H1 (cell line): Measurements from ENCODE around the gene MIP. TPM values are rescaled to one million over a fixed set of nuclear protein-coding genes. Genes with fewer than 3 reads are reported as not detected.

ENCODE experiments used
- CTCF ChIA-PET: fragments of 300-600 bp; sonication (Branson Sonifier 250); formaldehyde crosslinking; loops from one replicate; lab custom pipeline; 2021; ENCODE audit not compliant: partially characterized antibody; lab: Charles Lee
- POLR2A ChIA-PET: fragments of 300-600 bp; sonication (Branson Sonifier 250); formaldehyde crosslinking; loops from one replicate; lab custom pipeline; 2021; ENCODE audit warnings: inconsistent platforms; ENCODE audit not compliant: partially characterized antibody; lab: Charles Lee
- DNase-seq, 2 experiments: peaks; one replicate each; pipeline versions ENCODE4 v3.0.0 to v3.0.0-alpha.2; 2010 to 2022; ENCODE audit warnings: low spot score in 2 of 2, low read depth in 1 of 2, mixed read lengths in 1 of 2
- FAIRE-seq: peaks from 2 replicates; lab custom pipeline; 2011; peaks lifted over from hg19 to GRCh38; lab: Jason Lieb, UNC
- H2AFZ ChIP-seq: 2 replicates; pipeline ENCODE4 v1.8.1; 2012; ENCODE audit warnings: low read length, inconsistent platforms
- H2AK5ac ChIP-seq: 2 replicates; pipeline ENCODE4 v1.6.1; 2013; ENCODE audit warnings: low read depth, low read length
- H2BK120ac ChIP-seq: replicated peaks from 2 replicates; pipeline ENCODE3; 2013; ENCODE audit warnings: low read depth, low read length, inconsistent platforms
- H2BK12ac ChIP-seq: 2 replicates; pipeline ENCODE4 v1.6.1; 2013; ENCODE audit warnings: low read depth, low read length
- H2BK15ac ChIP-seq: 2 replicates; pipeline ENCODE4 v1.6.1; 2013; ENCODE audit warnings: low read length
- H2BK20ac ChIP-seq: 2 replicates; pipeline ENCODE4 v1.6.1; 2013; ENCODE audit warnings: low read length
- H2BK5ac ChIP-seq: 2 replicates; pipeline ENCODE4 v1.6.1; 2013; ENCODE audit warnings: low read depth, low read length
- H3K14ac ChIP-seq: 2 replicates; pipeline ENCODE4 v1.6.1; 2013; ENCODE audit warnings: inconsistent platforms; ENCODE audit not compliant: insufficient read length
- H3K18ac ChIP-seq: 2 replicates; pipeline ENCODE4 v1.6.1; 2013; ENCODE audit warnings: low read length; ENCODE audit errors: extremely low read depth
- H3K23ac ChIP-seq: 2 replicates; pipeline ENCODE4 v1.6.1; 2013; ENCODE audit warnings: inconsistent platforms; ENCODE audit not compliant: insufficient read length
- H3K23me2 ChIP-seq: 2 replicates; pipeline ENCODE4 v1.6.1; 2013; ENCODE audit warnings: low read depth, low read length
- H3K27ac ChIP-seq: 2 replicates; pipeline ENCODE4 v1.6.1; 2011; ENCODE audit warnings: low read depth, low read length, inconsistent platforms
- H3K27me3 ChIP-seq, 4 experiments: replicated peaks in 1 of 4; 1 replicate in 1 of 4; 2 replicates in 3 of 4; pipeline versions ENCODE4 v1.6.1 to v1.8.1; 2011 to 2013; ENCODE audit warnings: low read length in 3 of 4, mild to moderate bottlenecking in 3 of 4, inconsistent platforms in 2 of 4, mixed read lengths in 2 of 4, moderate library complexity in 1 of 4; ENCODE audit not compliant: control insufficient read depth in 3 of 4, insufficient read depth in 3 of 4; ENCODE audit errors: extremely low read depth in 1 of 4
- H3K36me3 ChIP-seq, 4 experiments: 2 replicates each; pipeline versions ENCODE4 v1.6.1 to v1.8.1; 2011 to 2013; ENCODE audit warnings: mild to moderate bottlenecking in 4 of 4, low read length in 3 of 4, moderate library complexity in 2 of 4, control low read depth in 1 of 4, inconsistent platforms in 1 of 4; ENCODE audit not compliant: insufficient read depth in 4 of 4, control insufficient read depth in 2 of 4
- H3K4ac ChIP-seq: replicated peaks from 2 replicates; pipeline ENCODE3; 2013; ENCODE audit warnings: low read length, low read depth, mixed read lengths, inconsistent platforms; ENCODE audit not compliant: insufficient read length
- H3K4me1 ChIP-seq, 4 experiments: replicated peaks in 1 of 4; 1 replicate in 1 of 4; 2 replicates in 3 of 4; pipeline versions ENCODE4 v1.6.1 to v1.8.1; 2011 to 2013; ENCODE audit warnings: low read length in 3 of 4, inconsistent platforms in 2 of 4, mixed read lengths in 1 of 4; ENCODE audit not compliant: insufficient read depth in 4 of 4, control insufficient read depth in 3 of 4
- H3K4me2 ChIP-seq, 2 experiments: 2 replicates each; pipeline versions ENCODE4 v1.6.1 to v1.8.1; 2011 to 2013; ENCODE audit warnings: low read depth in 2 of 2, low read length in 2 of 2, control low read depth in 1 of 2, inconsistent platforms in 1 of 2, mild to moderate bottlenecking in 1 of 2; ENCODE audit not compliant: insufficient read depth in 1 of 2
- H3K4me3 ChIP-seq, 4 experiments: fragments of 200-600, 300-600 bp in 1 of 4; sonication (generic), shearing (Covaris generic), sonication (Bioruptor Twin) in 1 of 4; 2 replicates each; pipeline versions ENCODE4 v1.5.1 to v1.8.1; 2011 to 2016; ENCODE audit warnings: low read length in 4 of 4, low read depth in 3 of 4, control low read depth in 2 of 4, inconsistent platforms in 2 of 4, mild to moderate bottlenecking in 2 of 4, mixed read lengths in 1 of 4, moderate library complexity in 1 of 4; ENCODE audit not compliant: insufficient read depth in 2 of 4; ENCODE audit errors: extremely low read depth in 1 of 4
- H3K56ac ChIP-seq: replicated peaks from 2 replicates; pipeline ENCODE3; 2013; ENCODE audit warnings: low read depth, mild to moderate bottlenecking, mixed read lengths, low read length, inconsistent platforms; ENCODE audit not compliant: insufficient read length
- H3K79me1 ChIP-seq: 2 replicates; pipeline ENCODE4 v1.6.1; 2013; ENCODE audit warnings: low read depth, low read length, control low read depth
- H3K79me2 ChIP-seq, 2 experiments: 2 replicates each; pipeline versions ENCODE4 v1.6.1 to v1.8.1; 2012 to 2013; ENCODE audit warnings: low read length in 2 of 2, mild to moderate bottlenecking in 2 of 2, inconsistent platforms in 1 of 2; ENCODE audit not compliant: insufficient read depth in 2 of 2, control insufficient read depth in 1 of 2
- H3K9ac ChIP-seq, 4 experiments: replicated peaks in 1 of 4; 1 replicate in 1 of 4; 2 replicates in 3 of 4; pipeline versions ENCODE4 v1.6.1 to v1.8.1; 2011 to 2013; ENCODE audit warnings: low read depth in 3 of 4, low read length in 3 of 4, control low read depth in 2 of 4, mild to moderate bottlenecking in 2 of 4, moderate library complexity in 2 of 4, inconsistent platforms in 1 of 4; ENCODE audit errors: extremely low read depth in 1 of 4
- H3K9me3 ChIP-seq, 2 experiments: 2 replicates each; pipeline versions ENCODE4 v1.6.1 to v1.8.1; 2012 to 2013; ENCODE audit warnings: mild to moderate bottlenecking in 2 of 2, moderate library complexity in 2 of 2, control low read depth in 1 of 2, inconsistent platforms in 1 of 2, low read depth in 1 of 2, low read length in 1 of 2, mixed read lengths in 1 of 2; ENCODE audit not compliant: insufficient read depth in 2 of 2
- H4K20me1 ChIP-seq, 2 experiments: replicated peaks in 1 of 2; 2 replicates each; pipeline versions ENCODE3 to v1.8.1; 2011 to 2013; ENCODE audit warnings: inconsistent platforms in 2 of 2, low read length in 2 of 2, mild to moderate bottlenecking in 1 of 2; ENCODE audit not compliant: insufficient read depth in 2 of 2, control insufficient read depth in 1 of 2
- H4K5ac ChIP-seq: 2 replicates; pipeline ENCODE4 v1.6.1; 2013; ENCODE audit warnings: low read length, low read depth, mixed read lengths, inconsistent platforms; ENCODE audit not compliant: insufficient read length
- H4K8ac ChIP-seq: 2 replicates; pipeline ENCODE4 v1.8.0; 2013; ENCODE audit warnings: mild to moderate bottlenecking, moderate library complexity, low read length, inconsistent platforms; ENCODE audit not compliant: insufficient read depth; ENCODE audit errors: extremely low read depth
- H4K91ac ChIP-seq: replicated peaks from 2 replicates; pipeline ENCODE3; 2013; ENCODE audit warnings: low read length, mixed read lengths, inconsistent platforms; ENCODE audit not compliant: insufficient read length
- BRCA1 ChIP-seq: IDR thresholded peaks from 2 replicates; pipeline ENCODE4 v1.6.1; 2012; ENCODE audit warnings: low read depth, low read length, improper control_type of control experiment
- CEBPB ChIP-seq: IDR thresholded peaks from 2 replicates; pipeline ENCODE4 v1.6.1; 2012; ENCODE audit warnings: low read depth, low read length
- CHD2 ChIP-seq: IDR thresholded peaks from 2 replicates; pipeline ENCODE4 v1.6.1; 2012; ENCODE audit warnings: low read length, improper control_type of control experiment
- EP300 ChIP-seq, 2 experiments: IDR thresholded peaks; 1 replicate in 1 of 2; 2 replicates in 1 of 2; pipeline ENCODE4 v1.6.1; 2011 to 2012; ENCODE audit warnings: low read depth in 2 of 2, low read length in 2 of 2, mild to moderate bottlenecking in 2 of 2, borderline replicate concordance in 1 of 2, inconsistent platforms in 1 of 2, moderate library complexity in 1 of 2
- HDAC6 ChIP-seq: IDR thresholded peaks from one replicate; pipeline ENCODE4 v1.7.1; 2012; ENCODE audit warnings: low read depth, mild to moderate bottlenecking, inconsistent platforms, low read length, moderate library complexity
- KDM1A ChIP-seq: fragments of 200-600, 300-600 bp; sonication (generic); IDR thresholded peaks from 2 replicates; pipeline ENCODE4 v1.7.1; 2016; ENCODE audit warnings: mild to moderate bottlenecking, low read length, borderline replicate concordance
- POLR2AphosphoS5 ChIP-seq: IDR thresholded peaks from 2 replicates; pipeline ENCODE4 v1.6.1; 2011; ENCODE audit warnings: low read depth, low read length
- SIN3A ChIP-seq, 2 experiments: IDR thresholded peaks in 1 of 2; conservative IDR thresholded peaks in 1 of 2; 2 replicates each; pipeline ENCODE4 v1.6.1; 2011 to 2012; ENCODE audit warnings: low read length in 2 of 2, improper control_type of control experiment in 1 of 2, low read depth in 1 of 2, mild to moderate bottlenecking in 1 of 2
- SP1 ChIP-seq: IDR thresholded peaks from 2 replicates; pipeline ENCODE4 v1.6.1; 2011; ENCODE audit warnings: low read depth, low read length
- SRF ChIP-seq: IDR thresholded peaks from 2 replicates; pipeline ENCODE4 v1.6.1; 2011; ENCODE audit warnings: mild to moderate bottlenecking, low read depth, low read length, moderate library complexity
- SUZ12 ChIP-seq: fragments of 200-600 bp; sonication (generic); IDR thresholded peaks from 2 replicates; pipeline ENCODE4 v1.6.1; 2012; ENCODE audit warnings: mild to moderate bottlenecking, inconsistent platforms, low read length, moderate library complexity, mixed read lengths
- TEAD4 ChIP-seq: IDR thresholded peaks from 2 replicates; pipeline ENCODE4 v1.6.1; 2012; ENCODE audit warnings: low read depth, low read length, inconsistent platforms, mixed read lengths
- WGBS, 2 experiments: shearing (Covaris generic) in 1 of 2; methylation state at CpG; one replicate each; pipeline versions ENCODE4 v1.1.6 to v1.1.7; 2013 to 2015; ENCODE audit warnings: low lambda C conversion rate in 2 of 2, mixed read lengths in 2 of 2, inconsistent platforms in 1 of 2, low coverage in 1 of 2, missing lambda C conversion rate in 1 of 2; ENCODE audit not compliant: insufficient replicate concordance in 2 of 2, insufficient coverage in 1 of 2, insufficient read length in 1 of 2; ENCODE audit errors: extremely low coverage in 1 of 2, missing lambda C conversion rate in 1 of 2; 5-methylcytosine and 5-hydroxymethylcytosine counted together
- polyA plus RNA-seq, 7 experiments: library from polyadenylated mRNA; depleted of rRNA in 3 of 7; stranded (reverse) in 5 of 7; unstranded in 2 of 7; fragments of >200 nt in 5 of 7; fragments of 200-250 nt in 2 of 7; gene quantifications; 1 replicate in 5 of 7; 2 replicates in 1 of 7; 4 replicates in 1 of 7; pipeline versions ENCODE4 v1.2.1 to v1.2.3, GENCODE V29; 2011 to 2013; ENCODE audit warnings: missing spikeins in 2 of 7, mixed read lengths in 2 of 7
- total RNA-seq: library from RNA; stranded (reverse); fragmentation: NEBNext Ultra II Directional; extraction: Animal tissue kit (Norgen Biotek cat#: 25700); gene quantifications from 2 replicates; pipeline ENCODE4 v1.2.1, GENCODE V29; 2021
- TF ChIP-seq, protein P1 (sequence below): IDR thresholded peaks from 2 replicates; pipeline ENCODE4 v1.6.1; 2011; ENCODE audit warnings: low read length, improper control_type of control experiment

MIP gene
- total and polyA plus RNA-seq, 2 of the 8 experiments (the other 6 are each of a cell fraction or from before 2014, with no cell fraction given), result 0.05 TPM; not detected in 1

DNA sequence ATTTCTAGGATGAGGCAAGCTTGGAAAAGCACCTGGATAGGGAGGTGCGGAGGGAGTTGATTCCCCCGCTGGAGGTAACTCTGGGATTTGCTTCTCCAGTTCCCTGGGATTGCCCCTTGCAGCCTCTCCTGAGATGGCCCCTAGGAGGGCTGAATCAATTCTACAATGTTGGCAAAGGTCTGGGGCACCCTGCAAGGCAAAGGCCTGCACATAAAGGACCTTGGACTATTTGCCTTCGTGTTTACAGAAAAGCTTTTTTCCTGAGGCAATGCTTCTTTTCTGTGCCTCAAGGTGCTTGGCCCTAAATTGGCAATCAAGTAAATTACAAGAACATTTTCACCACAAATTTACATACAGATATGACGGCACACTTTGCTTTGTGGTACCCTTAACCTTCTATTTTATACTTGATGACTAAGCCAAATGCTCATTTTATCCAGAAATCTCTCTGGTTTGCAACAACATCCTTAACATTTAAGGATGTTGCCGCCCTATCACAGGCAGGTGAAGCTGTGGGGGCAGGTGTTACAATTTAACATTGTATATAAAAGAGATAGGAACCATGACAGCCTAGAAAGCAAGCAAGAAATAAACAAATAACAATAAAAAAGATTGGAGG lies 45.5 kb downstream of the MIP start:
- Histone ChIP-seq H3K23ac (no peak overlapping the region), H3K79me2 (no peaks in the 10 kb centered on the region), H2BK20ac (no peak overlapping the region), H3K9me3 (no peaks in the 10 kb centered on the region), H3K4me1 (no peaks in the 10 kb centered on the region), H2BK5ac (no peak overlapping the region), H3K27ac (no peak overlapping the region), H2AK5ac (no peak overlapping the region), H3K14ac (no peak overlapping the region), H4K91ac (no peak overlapping the region), H3K36me3 (peaks cover 0 to 4% (median 0%) of the 10 kb centered on the region in 4 experiments; a peak in 1 of 8 replicates), H3K23me2 (no peaks in the 10 kb centered on the region), H2AFZ (no peak overlapping the region), H4K8ac (no peak overlapping the region), H3K4me3 (no peak overlapping the region), H2BK120ac (no peak overlapping the region), H3K9ac (no peak overlapping the region), H4K5ac (no peak overlapping the region), H3K4ac (no peak overlapping the region), H4K20me1 (peaks cover 0 to 6% of the 10 kb centered on the region in 2 experiments), H2BK12ac (no peak overlapping the region), H3K79me1 (no peaks in the 10 kb centered on the region), H3K18ac (no peak overlapping the region), H3K4me2 (no peak overlapping the region), H3K56ac (no peak overlapping the region), H2BK15ac (no peak overlapping the region), H3K27me3 (no peaks in the 10 kb centered on the region)
- no peak for FAIRE-seq
- ChIA-PET CTCF (interaction anchor here (1.1 to 1.4 kb wide), 2 partner anchors 32 to 55 kb away, joined by 3 to 5 read pairs; no protein-coding TSS in a partner anchor), POLR2A (interaction anchor here (1.0 to 1.2 kb wide), 2 partner anchors 8 to 60 kb away, joined by 3 read pairs; no protein-coding TSS in a partner anchor)
- no peak for DNase-seq
- whole genome bisulfite sequencing, 2 experiments, result 86% methylated on average over 5 of the region's 5 CpGs; no CpG with 5 or more reads in 1 of the 2 experiments
- TF ChIP-seq EP300 (IDR thresholded peaks at IDR 0.05; ENCODE audit: borderline replicate concordance in 1 of 2, low read depth in 2 of 2, low read length in 2 of 2) (no peak), SRF (no peak), SIN3A (conservative IDR thresholded peaks at IDR 0.05 in 1 of 2, IDR thresholded peaks at IDR 0.05 in 1 of 2; ENCODE audit: low read depth in 1 of 2, low read length in 2 of 2) (no peak), CHD2 (no peak), CEBPB (no peak), BRCA1 (no peak), HDAC6 (no peak), TEAD4 (no peak), SP1 (no peak), POLR2AphosphoS5 (no peak), KDM1A (no peak), SUZ12 (no peak)
- TF ChIP-seq, protein P1, sequence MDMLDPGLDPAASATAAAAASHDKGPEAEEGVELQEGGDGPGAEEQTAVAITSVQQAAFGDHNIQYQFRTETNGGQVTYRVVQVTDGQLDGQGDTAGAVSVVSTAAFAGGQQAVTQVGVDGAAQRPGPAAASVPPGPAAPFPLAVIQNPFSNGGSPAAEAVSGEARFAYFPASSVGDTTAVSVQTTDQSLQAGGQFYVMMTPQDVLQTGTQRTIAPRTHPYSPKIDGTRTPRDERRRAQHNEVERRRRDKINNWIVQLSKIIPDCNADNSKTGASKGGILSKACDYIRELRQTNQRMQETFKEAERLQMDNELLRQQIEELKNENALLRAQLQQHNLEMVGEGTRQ, result no peak
